A673 (cell line): Measurements from ENCODE around the gene ALKBH4. TPM values are rescaled to one million over a fixed set of nuclear protein-coding genes. Genes with fewer than 3 reads are reported as not detected.
"Not testable (repeated sequence)": the region's sequence is repeated elsewhere in the genome, so short reads cannot be mapped to it uniquely, and the experiment has no call there.

ENCODE experiments used
- BruUV-seq: library from RNA; stranded (reverse); fragments of 400-500 nt; replicated peaks from 2 replicates; lab custom pipeline; 2021; lab: Mats Ljungman, UMichigan
- CTCF ChIA-PET: fragments of 300-600 bp; sonication (Branson Sonifier 250); formaldehyde crosslinking; loops from one replicate; lab custom pipeline; 2022; ENCODE audit warnings: antibody characterized with exemption; lab: Charles Lee
- POLR2A ChIA-PET: fragments of 300-600 bp; sonication (Branson Sonifier 250); formaldehyde crosslinking; loops from one replicate; lab custom pipeline; 2022; ENCODE audit warnings: antibody characterized with exemption; ENCODE audit not compliant: low non-redundant PET; lab: Charles Lee
- DNase-seq: peaks from one replicate; pipeline ENCODE4 v3.0.0-alpha.2; 2015; ENCODE audit warnings: low spot score
- H3K27ac ChIP-seq: fragments of 200-600 bp; sonication (generic); 2 replicates; pipeline ENCODE4 v1.5.1; 2016; ENCODE audit warnings: mixed run types, low read depth, mild to moderate bottlenecking, mixed read lengths, antibody characterized with exemption, low read length; ENCODE audit not compliant: poor library complexity, severe bottlenecking
- H3K27me3 ChIP-seq: fragments of 200-600 bp; sonication (generic); replicated peaks from 2 replicates; pipeline ENCODE4 v1.6.1; 2017; ENCODE audit warnings: mixed run types, low read depth, mild to moderate bottlenecking, mixed read lengths, antibody characterized with exemption, low read length; ENCODE audit not compliant: insufficient read depth, poor library complexity
- H3K36me3 ChIP-seq: fragments of 200-600 bp; sonication (generic); 2 replicates; pipeline ENCODE4 v1.6.1; 2016; ENCODE audit warnings: mixed run types, mild to moderate bottlenecking, mixed read lengths, antibody characterized with exemption, low read length; ENCODE audit not compliant: insufficient read depth, poor library complexity, severe bottlenecking
- H3K4me1 ChIP-seq: fragments of 200-600 bp; sonication (generic); 2 replicates; pipeline ENCODE4 v1.6.1; 2017; ENCODE audit warnings: mixed run types, mild to moderate bottlenecking, mixed read lengths, antibody characterized with exemption, low read length; ENCODE audit not compliant: insufficient read depth, poor library complexity, severe bottlenecking
- H3K4me3 ChIP-seq: fragments of 200-600 bp; sonication (generic); 2 replicates; pipeline ENCODE4 v1.5.1; 2016; ENCODE audit warnings: low read depth, mixed run types, mild to moderate bottlenecking, mixed read lengths, low read length; ENCODE audit not compliant: poor library complexity, severe bottlenecking
- H3K9me3 ChIP-seq: fragments of 200-600 bp; sonication (generic); 2 replicates; pipeline ENCODE4 v1.6.1; 2016; ENCODE audit warnings: mixed run types, low read depth, mild to moderate bottlenecking, mixed read lengths, antibody characterized with exemption, low read length; ENCODE audit not compliant: poor library complexity, severe bottlenecking
- EZH2 ChIP-seq: fragments of 200-600 bp; sonication (generic); IDR thresholded peaks from 2 replicates; pipeline ENCODE4 v1.6.1; 2017; ENCODE audit warnings: borderline replicate concordance, low read depth, mild to moderate bottlenecking, mixed read lengths, antibody characterized with exemption, low read length; ENCODE audit not compliant: poor library complexity, severe bottlenecking
- intact Hi-C: fragments of 100-400 bp; cut with micrococcal nuclease; formaldehyde crosslinking; loops from one replicate; pipeline ENCODE4 v1.10.0; 2022; ENCODE audit not compliant: unreplicated experiment
- total RNA-seq: library from RNA; stranded (reverse); gene quantifications from 2 replicates; pipeline ENCODE4 v1.2.3, GENCODE V29; 2021
- TF ChIP-seq, protein P1 (sequence below): fragments of 300-800, 200-600 bp; sonication (generic); conservative IDR thresholded peaks from 2 replicates; pipeline ENCODE4 v1.5.1; 2017; ENCODE audit warnings: low read depth, mild to moderate bottlenecking, antibody characterized with exemption, low read length, moderate library complexity, mixed read lengths

Gene ALKBH4
- total RNA-seq, 1 experiment from 2014 or later, result 17.0 TPM

DNA sequence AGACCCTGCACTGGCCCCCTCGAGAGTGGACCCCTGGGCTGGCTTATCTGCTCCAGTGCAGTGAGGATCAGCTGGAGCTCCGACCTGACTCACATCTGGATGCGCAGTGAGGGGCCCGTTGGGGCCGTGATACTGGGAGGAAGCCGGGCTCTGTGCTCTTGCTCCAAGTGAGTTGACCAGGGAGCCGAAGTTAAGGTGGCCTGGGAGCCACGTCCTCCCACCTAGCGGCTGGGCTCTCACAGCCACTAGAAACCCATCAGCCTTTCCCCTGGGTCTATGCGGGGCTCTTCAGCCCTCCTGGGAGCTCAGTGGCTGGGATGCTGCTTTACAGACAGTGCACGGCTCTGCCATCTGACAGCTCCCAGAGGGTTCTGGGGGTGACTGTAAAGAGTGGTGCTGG, 9.1 kb downstream of the ALKBH4 start:
- Histone ChIP-seq H3K4me3 (no peak overlapping the region), H3K9me3 (no peaks in the 10 kb centered on the region), H3K27ac (no peak overlapping the region), H3K27me3 (no peaks in the 10 kb centered on the region), H3K36me3 (peaks cover 4% of the 10 kb centered on the region), H3K4me1 (no peaks in the 10 kb centered on the region)
- BruUV-seq, result no TSS peak
- ChIA-PET POLR2A (no interaction called here), CTCF (no interaction called here)
- DNase-seq, result no peak
- intact Hi-C loops, result no loop called here
- TF ChIP-seq, protein P1, sequence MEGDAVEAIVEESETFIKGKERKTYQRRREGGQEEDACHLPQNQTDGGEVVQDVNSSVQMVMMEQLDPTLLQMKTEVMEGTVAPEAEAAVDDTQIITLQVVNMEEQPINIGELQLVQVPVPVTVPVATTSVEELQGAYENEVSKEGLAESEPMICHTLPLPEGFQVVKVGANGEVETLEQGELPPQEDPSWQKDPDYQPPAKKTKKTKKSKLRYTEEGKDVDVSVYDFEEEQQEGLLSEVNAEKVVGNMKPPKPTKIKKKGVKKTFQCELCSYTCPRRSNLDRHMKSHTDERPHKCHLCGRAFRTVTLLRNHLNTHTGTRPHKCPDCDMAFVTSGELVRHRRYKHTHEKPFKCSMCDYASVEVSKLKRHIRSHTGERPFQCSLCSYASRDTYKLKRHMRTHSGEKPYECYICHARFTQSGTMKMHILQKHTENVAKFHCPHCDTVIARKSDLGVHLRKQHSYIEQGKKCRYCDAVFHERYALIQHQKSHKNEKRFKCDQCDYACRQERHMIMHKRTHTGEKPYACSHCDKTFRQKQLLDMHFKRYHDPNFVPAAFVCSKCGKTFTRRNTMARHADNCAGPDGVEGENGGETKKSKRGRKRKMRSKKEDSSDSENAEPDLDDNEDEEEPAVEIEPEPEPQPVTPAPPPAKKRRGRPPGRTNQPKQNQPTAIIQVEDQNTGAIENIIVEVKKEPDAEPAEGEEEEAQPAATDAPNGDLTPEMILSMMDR, result no peak
- no peak for TF ChIP-seq EZH2

DNA sequence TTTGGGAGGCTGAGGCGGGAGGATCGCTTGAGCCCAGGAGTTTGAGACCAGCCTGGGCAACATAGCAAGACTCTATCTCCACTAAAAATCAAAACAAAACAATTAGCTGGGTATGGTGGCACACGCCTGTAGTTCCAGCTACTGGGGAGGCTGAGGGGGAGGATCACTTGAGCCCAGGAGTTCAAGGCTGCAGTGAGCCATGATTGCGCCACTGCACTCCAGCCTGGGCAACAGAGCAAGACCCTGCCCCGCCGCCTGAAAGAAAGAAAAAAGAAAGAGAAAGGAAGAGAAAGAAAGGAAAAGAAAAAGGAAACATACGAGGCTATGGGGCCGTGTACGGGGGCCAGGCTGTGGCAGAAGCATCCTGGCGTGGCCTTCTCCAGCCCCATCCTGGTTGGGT, 9.7 kb downstream of the ALKBH4 start:
- POLR2A ChIA-PET, DNase-seq: not testable (repeated sequence)

DNA sequence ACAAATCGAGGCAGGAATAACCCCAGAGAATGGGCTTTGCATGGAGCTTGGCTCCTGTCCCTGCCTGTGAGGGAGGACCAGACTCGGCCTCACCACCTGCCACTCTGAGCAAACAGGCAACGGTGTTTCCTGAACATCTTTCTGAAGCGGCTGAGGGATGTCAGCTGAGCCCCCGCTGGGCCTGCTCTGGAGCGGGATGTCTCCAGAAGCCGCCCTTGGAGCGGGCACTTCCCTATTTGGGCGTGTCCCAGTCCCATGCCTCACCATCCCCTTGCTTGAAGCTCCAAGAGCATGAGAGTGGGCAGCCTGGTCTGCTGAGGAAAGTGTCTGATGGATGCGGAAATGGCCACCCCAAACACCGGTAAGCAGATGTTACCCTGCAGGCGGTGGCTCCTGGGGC, 10.2 kb downstream of the ALKBH4 start:
- intact Hi-C loops, result no loop called here
- H3K4me1 ChIP-seq, result no peaks in the 10 kb centered on the region
- H3K9me3 ChIP-seq, result no peaks in the 10 kb centered on the region
- peaks cover 4% of the 10 kb centered on the region for H3K36me3 ChIP-seq
- TF ChIP-seq, protein P1, result no peak
- TF ChIP-seq EZH2, result no peak
- DNase-seq, result no peak
- no TSS peak for BruUV-seq
- H3K4me3 ChIP-seq, result no peak overlapping the region
- ChIA-PET CTCF (interaction anchor here (0.6 kb wide), 1 partner anchor 1114 kb away, joined by 4 read pairs; no protein-coding TSS in a partner anchor), POLR2A (no interaction called here)
- H3K27ac ChIP-seq, result no peak overlapping the region
- H3K27me3 ChIP-seq, result no peaks in the 10 kb centered on the region

More for the DNA sequence above, 9.7 kb downstream of the ALKBH4 start:
- H3K36me3 ChIP-seq, H3K4me1 ChIP-seq, H3K9me3 ChIP-seq, intact Hi-C loops, CTCF ChIA-PET, BruUV-seq, H3K27ac ChIP-seq, H3K27me3 ChIP-seq, H3K4me3 ChIP-seq: not testable (repeated sequence)

DNA sequence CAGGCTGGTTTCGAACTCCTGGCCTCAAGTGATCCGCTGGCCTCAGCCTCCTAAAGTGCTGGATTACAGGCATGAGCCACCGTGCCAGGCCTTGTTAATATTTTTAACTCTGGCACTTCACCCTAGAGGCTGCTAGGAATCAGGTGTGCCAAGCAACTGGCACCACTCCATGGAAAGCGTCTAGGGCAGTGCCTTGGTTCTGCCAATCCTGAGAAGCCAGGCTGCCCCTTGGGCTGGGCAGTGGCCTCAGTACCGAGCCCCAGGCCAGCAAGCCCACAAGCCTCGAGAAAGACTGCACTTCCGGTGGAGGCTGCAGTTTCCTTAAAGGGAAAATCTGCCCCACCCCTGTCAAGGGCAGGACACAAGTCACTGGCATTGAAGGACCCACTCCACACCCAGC, 11.3 kb downstream of the ALKBH4 start:
- H3K36me3 ChIP-seq, result peaks cover 4% of the 10 kb centered on the region
- ChIA-PET POLR2A (no interaction called here), CTCF (no interaction called here)
- H3K9me3 ChIP-seq, result no peaks in the 10 kb centered on the region
- no peak for DNase-seq
- no peak overlapping the region for H3K4me3 ChIP-seq
- no peaks in the 10 kb centered on the region for H3K4me1 ChIP-seq
- TF ChIP-seq, protein P1, result no peak
- TF ChIP-seq EZH2, result no peak
- intact Hi-C loops, result no loop called here
- no peaks in the 10 kb centered on the region for H3K27me3 ChIP-seq
- H3K27ac ChIP-seq, result no peak overlapping the region
- BruUV-seq, result no TSS peak
